ENCODE measurements around the gene CNTN3.

DNA sequence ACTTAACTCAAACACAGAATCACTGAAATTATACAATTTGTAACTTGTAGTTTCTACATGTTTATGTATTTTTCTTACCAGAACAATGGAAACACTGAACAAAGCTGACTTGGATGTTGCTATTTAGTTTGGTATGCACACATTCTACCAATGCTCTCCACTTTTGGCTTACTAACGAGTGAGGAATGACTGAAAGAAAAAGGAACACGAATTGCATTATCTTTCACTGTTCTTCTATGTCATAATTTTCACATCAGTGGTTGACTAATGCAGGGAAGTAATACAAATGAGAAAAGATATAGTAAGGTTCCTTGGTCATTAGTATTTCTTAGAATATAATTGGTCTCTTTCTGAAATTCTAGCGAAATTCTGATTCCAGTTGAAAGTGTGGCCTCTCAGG, 9.8 kb upstream of the CNTN3 start:
- TF ChIP-seq RAD21 (IDR thresholded peaks at IDR 0.05; ENCODE audit: low read depth) (no peak), ZBTB7A (IDR thresholded peaks at IDR 0.05; ENCODE audit: low read depth) (no peak)
- TF ChIP-seq, protein P1, sequence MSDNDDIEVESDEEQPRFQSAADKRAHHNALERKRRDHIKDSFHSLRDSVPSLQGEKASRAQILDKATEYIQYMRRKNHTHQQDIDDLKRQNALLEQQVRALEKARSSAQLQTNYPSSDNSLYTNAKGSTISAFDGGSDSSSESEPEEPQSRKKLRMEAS (IDR thresholded peaks at IDR 0.05): no peak
- TF ChIP-seq, protein P2, sequence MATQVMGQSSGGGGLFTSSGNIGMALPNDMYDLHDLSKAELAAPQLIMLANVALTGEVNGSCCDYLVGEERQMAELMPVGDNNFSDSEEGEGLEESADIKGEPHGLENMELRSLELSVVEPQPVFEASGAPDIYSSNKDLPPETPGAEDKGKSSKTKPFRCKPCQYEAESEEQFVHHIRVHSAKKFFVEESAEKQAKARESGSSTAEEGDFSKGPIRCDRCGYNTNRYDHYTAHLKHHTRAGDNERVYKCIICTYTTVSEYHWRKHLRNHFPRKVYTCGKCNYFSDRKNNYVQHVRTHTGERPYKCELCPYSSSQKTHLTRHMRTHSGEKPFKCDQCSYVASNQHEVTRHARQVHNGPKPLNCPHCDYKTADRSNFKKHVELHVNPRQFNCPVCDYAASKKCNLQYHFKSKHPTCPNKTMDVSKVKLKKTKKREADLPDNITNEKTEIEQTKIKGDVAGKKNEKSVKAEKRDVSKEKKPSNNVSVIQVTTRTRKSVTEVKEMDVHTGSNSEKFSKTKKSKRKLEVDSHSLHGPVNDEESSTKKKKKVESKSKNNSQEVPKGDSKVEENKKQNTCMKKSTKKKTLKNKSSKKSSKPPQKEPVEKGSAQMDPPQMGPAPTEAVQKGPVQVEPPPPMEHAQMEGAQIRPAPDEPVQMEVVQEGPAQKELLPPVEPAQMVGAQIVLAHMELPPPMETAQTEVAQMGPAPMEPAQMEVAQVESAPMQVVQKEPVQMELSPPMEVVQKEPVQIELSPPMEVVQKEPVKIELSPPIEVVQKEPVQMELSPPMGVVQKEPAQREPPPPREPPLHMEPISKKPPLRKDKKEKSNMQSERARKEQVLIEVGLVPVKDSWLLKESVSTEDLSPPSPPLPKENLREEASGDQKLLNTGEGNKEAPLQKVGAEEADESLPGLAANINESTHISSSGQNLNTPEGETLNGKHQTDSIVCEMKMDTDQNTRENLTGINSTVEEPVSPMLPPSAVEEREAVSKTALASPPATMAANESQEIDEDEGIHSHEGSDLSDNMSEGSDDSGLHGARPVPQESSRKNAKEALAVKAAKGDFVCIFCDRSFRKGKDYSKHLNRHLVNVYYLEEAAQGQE (IDR thresholded peaks at IDR 0.05; ENCODE audit: low read depth): no peak

Data from Ishikawa (cell line).